Calu3 (cell line): ENCODE results near the gene ATP5ME. TPM values are rescaled to one million over a fixed set of nuclear protein-coding genes. Genes with fewer than 3 reads are reported as not detected.
"Not testable (repeated sequence)": the region's sequence is repeated elsewhere in the genome, so short reads cannot be mapped to it uniquely, and the experiment has no call there.

Experiments used
- BruUV-seq: library from RNA; stranded (reverse); fragments of 400-500 nt; replicated peaks from 2 replicates; lab custom pipeline; 2021; lab: Mats Ljungman, UMichigan
- CTCF ChIA-PET: fragments of 300-600 bp; sonication (Branson Sonifier 250); formaldehyde crosslinking; loops from one replicate; lab custom pipeline; 2022; ENCODE audit warnings: antibody characterized with exemption; lab: Charles Lee
- DNase-seq: peaks from one replicate; pipeline ENCODE4 v3.0.0; 2022
- H3K27ac Mint-ChIP-seq: one replicate; pipeline ENCODE4 v1.8.0; 2022; ENCODE audit warnings: mixed read lengths; ENCODE audit not compliant: unreplicated experiment
- H3K27me3 Mint-ChIP-seq: one replicate; pipeline ENCODE4 v1.8.0; 2022; ENCODE audit warnings: mixed read lengths; ENCODE audit not compliant: unreplicated experiment
- H3K36me3 Mint-ChIP-seq: one replicate; pipeline ENCODE4 v1.8.0; 2022; ENCODE audit warnings: mild to moderate bottlenecking, moderate library complexity, mixed read lengths; ENCODE audit not compliant: insufficient read depth, unreplicated experiment
- H3K4me1 Mint-ChIP-seq: one replicate; pipeline ENCODE4 v1.8.0; 2022; ENCODE audit warnings: mild to moderate bottlenecking, low read depth, mixed read lengths; ENCODE audit not compliant: unreplicated experiment
- H3K4me3 Mint-ChIP-seq: one replicate; pipeline ENCODE4 v1.8.0; 2022; ENCODE audit warnings: mild to moderate bottlenecking, low read depth, moderate library complexity, mixed read lengths; ENCODE audit not compliant: unreplicated experiment
- H3K9me3 Mint-ChIP-seq: one replicate; pipeline ENCODE4 v1.8.0; 2022; ENCODE audit warnings: low read depth, mixed read lengths; ENCODE audit not compliant: unreplicated experiment
- intact Hi-C: fragments of 100-400 bp; cut with micrococcal nuclease; formaldehyde crosslinking; loops from one replicate; pipeline ENCODE4 v1.10.0; 2022; ENCODE audit not compliant: unreplicated experiment
- total RNA-seq: library from RNA; stranded (reverse); gene quantifications from 2 replicates; pipeline ENCODE4 v1.2.3, GENCODE V29; 2022
- TF ChIP-seq, protein P1 (sequence below): fragments of 200-600 bp; IDR thresholded peaks from one replicate; pipeline ENCODE4 v1.8.0; 2022; ENCODE audit warnings: antibody characterized with exemption; ENCODE audit not compliant: unreplicated experiment

ATP5ME gene
- total RNA-seq, 1 experiment from 2014 or later: 124 TPM

DNA sequence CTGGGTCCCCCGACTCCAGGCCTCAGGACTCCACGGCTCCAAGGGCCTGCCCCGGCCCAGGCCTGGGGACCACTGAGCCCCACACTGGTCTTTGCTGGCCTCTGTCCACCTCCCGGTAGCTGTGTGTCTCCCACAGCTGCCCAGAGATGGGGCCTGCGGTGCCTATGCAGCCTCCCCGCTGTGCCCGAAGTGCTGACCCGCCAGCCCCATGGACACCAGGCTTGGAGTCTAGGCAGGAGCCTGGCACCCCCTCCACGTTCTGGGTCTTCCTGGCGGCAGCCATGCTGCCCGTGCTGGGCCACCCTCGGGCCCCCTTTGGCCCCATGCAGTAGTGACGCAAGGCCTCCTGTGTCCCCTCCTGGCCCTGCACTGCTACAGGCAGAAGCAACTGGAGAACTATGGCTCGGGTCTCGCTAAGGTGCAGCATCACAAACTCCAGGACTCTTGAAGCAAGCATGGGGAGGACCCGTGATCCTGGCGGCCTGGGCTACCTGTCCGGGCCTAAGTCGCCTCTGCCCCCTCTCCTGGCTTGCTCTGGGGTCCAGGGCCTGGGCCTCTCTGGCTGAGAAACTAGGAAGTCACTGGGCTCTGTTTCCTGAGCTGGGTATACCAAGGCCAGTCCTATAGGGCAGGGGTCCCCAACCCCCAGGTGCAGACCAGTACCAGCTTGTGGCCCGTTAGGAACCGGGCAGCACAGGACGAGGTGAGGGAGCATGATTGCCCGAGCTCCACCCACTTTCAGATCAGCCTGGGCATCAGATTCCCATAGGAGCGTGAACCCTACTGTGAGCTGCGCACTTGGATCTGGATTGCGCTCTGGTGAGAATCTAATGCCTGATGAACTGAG, 1.2 kb upstream of the ATP5ME start:
- no TSS peak for BruUV-seq
- H3K9me3 Mint-ChIP-seq: no peaks in the 10 kb centered on the region
- intact Hi-C loops: no loop called here
- peak overlapping the region; percentile 36 for H3K27ac Mint-ChIP-seq
- TF ChIP-seq, protein P1, sequence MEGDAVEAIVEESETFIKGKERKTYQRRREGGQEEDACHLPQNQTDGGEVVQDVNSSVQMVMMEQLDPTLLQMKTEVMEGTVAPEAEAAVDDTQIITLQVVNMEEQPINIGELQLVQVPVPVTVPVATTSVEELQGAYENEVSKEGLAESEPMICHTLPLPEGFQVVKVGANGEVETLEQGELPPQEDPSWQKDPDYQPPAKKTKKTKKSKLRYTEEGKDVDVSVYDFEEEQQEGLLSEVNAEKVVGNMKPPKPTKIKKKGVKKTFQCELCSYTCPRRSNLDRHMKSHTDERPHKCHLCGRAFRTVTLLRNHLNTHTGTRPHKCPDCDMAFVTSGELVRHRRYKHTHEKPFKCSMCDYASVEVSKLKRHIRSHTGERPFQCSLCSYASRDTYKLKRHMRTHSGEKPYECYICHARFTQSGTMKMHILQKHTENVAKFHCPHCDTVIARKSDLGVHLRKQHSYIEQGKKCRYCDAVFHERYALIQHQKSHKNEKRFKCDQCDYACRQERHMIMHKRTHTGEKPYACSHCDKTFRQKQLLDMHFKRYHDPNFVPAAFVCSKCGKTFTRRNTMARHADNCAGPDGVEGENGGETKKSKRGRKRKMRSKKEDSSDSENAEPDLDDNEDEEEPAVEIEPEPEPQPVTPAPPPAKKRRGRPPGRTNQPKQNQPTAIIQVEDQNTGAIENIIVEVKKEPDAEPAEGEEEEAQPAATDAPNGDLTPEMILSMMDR: no peak
- H3K27me3 Mint-ChIP-seq: no peaks in the 10 kb centered on the region
- no peak for DNase-seq
- H3K4me1 Mint-ChIP-seq: peaks cover 17% of the 10 kb centered on the region
- H3K4me3 Mint-ChIP-seq: peak overlapping the region; percentile 73
- CTCF ChIA-PET: interaction anchor here (0.7 kb wide), 1 partner anchor 119 kb away, joined by 3 read pairs; no protein-coding TSS in a partner anchor
- H3K36me3 Mint-ChIP-seq: peaks cover 59% of the 10 kb centered on the region

DNA sequence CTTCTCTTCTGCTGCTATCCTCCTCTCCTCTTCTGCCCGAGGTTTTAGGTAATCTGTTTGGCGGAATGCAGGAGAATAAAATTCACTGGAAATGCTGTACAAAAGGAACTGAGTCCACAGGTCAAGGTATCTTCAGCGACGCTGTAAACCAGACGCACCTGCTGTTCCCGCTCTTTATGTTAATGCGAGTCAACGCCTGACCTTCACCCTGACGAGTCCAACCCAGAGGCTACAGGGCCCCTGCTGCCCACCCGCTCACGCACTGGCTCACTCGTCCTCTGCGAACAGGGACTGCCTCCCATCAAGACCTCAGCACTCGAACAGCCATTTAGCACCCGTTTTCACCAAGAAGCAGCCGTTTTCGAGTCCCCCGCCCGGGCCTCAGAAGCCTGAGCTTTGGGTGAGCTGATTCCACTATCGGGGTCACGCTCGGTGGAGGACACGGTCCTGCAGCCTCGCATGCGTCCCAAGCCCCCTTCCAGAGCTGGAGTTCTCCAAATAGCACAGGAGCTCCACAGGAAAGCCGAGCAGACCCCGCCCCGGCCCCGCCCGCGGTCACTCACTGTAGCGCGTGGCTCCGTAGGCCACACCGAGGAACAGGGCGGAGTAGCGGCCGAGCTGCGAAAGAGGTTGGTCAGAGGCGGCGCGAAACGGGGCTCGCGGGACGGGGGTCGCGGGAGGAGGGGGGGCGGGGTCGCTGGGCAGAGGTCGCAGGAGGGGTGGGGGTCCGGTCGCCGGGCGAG, 556 bp downstream of the ATP5ME start:
- Mint-ChIP-seq H3K9me3 (no peaks in the 10 kb centered on the region), H3K27me3 (no peaks in the 10 kb centered on the region), H3K4me1 (peaks cover 17% of the 10 kb centered on the region), H3K27ac (peak overlapping the region; percentile 47), H3K36me3 (peaks cover 54% of the 10 kb centered on the region), H3K4me3 (peak overlapping the region; percentile 73)
- peak; percentile 22 for DNase-seq
- no TSS peak for BruUV-seq
- TF ChIP-seq, protein P1: no peak
- intact Hi-C loops: no loop called here
- CTCF ChIA-PET: interaction anchor here (0.6 kb wide), 1 partner anchor 984 kb away, joined by 3 read pairs; no protein-coding TSS in a partner anchor

DNA sequence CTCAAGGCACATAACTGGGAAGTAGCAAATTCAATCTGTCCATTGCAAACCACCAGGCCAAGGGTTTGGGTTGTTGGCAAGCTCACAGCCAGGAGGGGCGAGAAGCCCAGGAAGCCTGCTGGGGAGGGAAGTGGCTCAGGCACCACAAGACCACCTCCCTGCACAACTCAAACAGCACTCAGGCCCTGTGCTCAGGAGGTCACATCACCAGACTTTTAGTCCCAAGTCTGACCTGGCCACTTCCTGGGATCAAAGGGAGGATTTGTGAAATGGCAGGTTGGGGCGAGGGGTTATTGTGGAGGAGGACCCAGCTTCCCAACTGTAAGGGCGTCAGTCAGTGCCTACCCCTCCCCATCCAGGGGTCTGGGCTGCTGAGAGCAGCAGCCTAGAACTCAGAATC, 2.3 kb downstream of the ATP5ME start:
- H3K27ac Mint-ChIP-seq: no peak overlapping the region
- H3K4me3 Mint-ChIP-seq: no peak overlapping the region
- TF ChIP-seq, protein P1: no peak
- no peak for DNase-seq
- H3K9me3 Mint-ChIP-seq: no peaks in the 10 kb centered on the region
- intact Hi-C loops: no loop called here
- CTCF ChIA-PET: no interaction called here
- peaks cover 38% of the 10 kb centered on the region for H3K36me3 Mint-ChIP-seq
- no TSS peak for BruUV-seq
- peaks cover 8% of the 10 kb centered on the region for H3K4me1 Mint-ChIP-seq
- no peaks in the 10 kb centered on the region for H3K27me3 Mint-ChIP-seq

DNA sequence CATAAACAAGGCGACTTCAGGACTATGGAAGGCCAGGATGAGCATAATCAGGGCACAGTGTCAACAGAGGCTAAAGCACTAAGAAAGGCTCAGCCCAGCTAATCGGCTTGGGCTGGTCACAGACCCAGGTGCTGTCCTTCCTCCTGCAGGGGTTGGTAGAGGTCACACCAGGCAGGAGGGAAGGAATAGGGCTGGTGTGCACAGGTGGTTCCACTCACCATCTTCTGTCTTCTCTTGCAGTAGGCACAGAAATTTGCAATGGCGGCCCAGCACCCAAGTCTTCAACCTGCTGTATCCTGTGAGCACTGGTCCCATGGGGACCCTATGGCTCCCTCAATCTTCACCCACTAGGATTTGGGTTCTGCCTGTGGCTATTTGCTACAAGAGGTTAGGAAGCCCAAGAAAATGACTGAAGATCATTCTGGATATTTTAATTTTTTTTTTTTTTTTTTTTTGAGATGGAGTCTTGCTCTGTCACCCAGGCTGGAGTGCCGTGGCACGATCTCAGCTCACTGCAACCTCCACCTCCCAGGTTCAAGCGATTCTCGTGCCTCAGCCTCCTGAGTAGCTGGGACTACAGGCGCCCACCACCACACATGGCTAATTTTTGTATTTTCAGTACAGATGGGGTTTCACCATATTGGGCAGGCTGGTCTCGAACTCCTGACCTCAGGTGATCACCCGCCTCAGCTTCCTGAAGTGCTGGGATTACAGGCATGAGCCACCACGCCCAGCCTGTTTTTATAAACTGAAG, 4.1 kb downstream of the ATP5ME start:
- BruUV-seq, H3K27me3 Mint-ChIP-seq, CTCF ChIA-PET, H3K4me3 Mint-ChIP-seq, H3K4me1 Mint-ChIP-seq, intact Hi-C loops, H3K9me3 Mint-ChIP-seq, H3K27ac Mint-ChIP-seq, DNase-seq: not testable (repeated sequence)
- peaks cover 30% of the 10 kb centered on the region for H3K36me3 Mint-ChIP-seq

DNA sequence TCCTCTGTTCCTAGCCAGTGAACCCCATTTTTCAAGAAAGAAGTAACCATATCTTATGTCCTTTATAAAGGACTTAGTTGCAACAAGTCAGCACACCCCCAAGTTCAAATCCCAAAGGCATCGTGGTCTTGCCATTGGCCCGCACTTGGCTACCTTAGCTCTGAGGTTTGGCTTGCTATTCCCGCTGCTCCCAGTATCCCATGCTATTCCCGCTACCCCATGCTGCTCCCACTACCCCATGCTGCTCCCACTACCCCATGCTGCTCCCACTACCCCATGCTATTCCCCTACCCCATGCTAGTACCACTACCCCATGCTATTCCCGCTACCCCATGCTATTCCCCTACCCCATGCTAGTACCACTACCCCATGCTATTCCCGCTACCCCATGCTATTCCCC, 5.9 kb downstream of the ATP5ME start:
- H3K27me3 Mint-ChIP-seq, H3K27ac Mint-ChIP-seq, CTCF ChIA-PET, intact Hi-C loops, BruUV-seq, DNase-seq, H3K9me3 Mint-ChIP-seq, H3K4me3 Mint-ChIP-seq, H3K4me1 Mint-ChIP-seq: not testable (repeated sequence)
- peaks cover 12% of the 10 kb centered on the region for H3K36me3 Mint-ChIP-seq
